ENCODE results near the gene FLRT2. TPM values are rescaled to one million over a fixed set of nuclear protein-coding genes. Genes with fewer than 3 reads are reported as not detected.

FLRT2 gene
- total RNA-seq, 4 donors from 2014 or later = 2.5 to 13.0 (median 7.9) TPM

- WGBS = 94% methylated on average over 2 of the region's 2 CpGs
- Histone ChIP-seq H3K36me3 (no peaks in the 10 kb centered on the region), H3K4me3 (no peak overlapping the region), H3K9me3 (no peaks in the 10 kb centered on the region), H3K27me3 (no peaks in the 10 kb centered on the region), H3K4me1 (no peaks in the 10 kb centered on the region), H3K27ac (replicated peaks in 1 of 4) (no peak overlapping the region)
- intact Hi-C loops (cut with DNase I) = no loop called here
- TF ChIP-seq EP300 (IDR thresholded peaks at IDR 0.05) = no peak
- TF ChIP-seq CTCF (IDR thresholded peaks at IDR 0.05) = no peak
- no peak for TF ChIP-seq POLR2A (IDR thresholded peaks at IDR 0.05; ENCODE audit: low read depth)
- TF ChIP-seq POLR2AphosphoS5 (IDR thresholded peaks at IDR 0.05) = no peak
- no peak for DNase-seq (ENCODE audit: extremely low spot score)
Measured at GRCh38 chr14:85514487-85514886, 15.5 kb upstream of the FLRT2 start.

- H3K4me1 ChIP-seq = no peaks in the 10 kb centered on the region
- H3K36me3 ChIP-seq = no peaks in the 10 kb centered on the region
- H3K27me3 ChIP-seq = no peaks in the 10 kb centered on the region
- TF ChIP-seq CTCF (IDR thresholded peaks at IDR 0.05) (no peak), EP300 (IDR thresholded peaks at IDR 0.05) (no peak), POLR2AphosphoS5 (IDR thresholded peaks at IDR 0.05) (no peak), POLR2A (IDR thresholded peaks at IDR 0.05; ENCODE audit: low read depth) (no peak)
- H3K9me3 ChIP-seq = no peaks in the 10 kb centered on the region
- intact Hi-C loops (cut with DNase I) = no loop called here
- 53% methylated on average over 5 of the region's 5 CpGs for WGBS
- no peak overlapping the region for H3K4me3 ChIP-seq
- H3K27ac ChIP-seq (replicated peaks in 1 of 4) = no peak overlapping the region
- no peak for DNase-seq (ENCODE audit: extremely low spot score)
Measured at GRCh38 chr14:85516239-85517113, 13.5 kb upstream of the FLRT2 start.

DNA sequence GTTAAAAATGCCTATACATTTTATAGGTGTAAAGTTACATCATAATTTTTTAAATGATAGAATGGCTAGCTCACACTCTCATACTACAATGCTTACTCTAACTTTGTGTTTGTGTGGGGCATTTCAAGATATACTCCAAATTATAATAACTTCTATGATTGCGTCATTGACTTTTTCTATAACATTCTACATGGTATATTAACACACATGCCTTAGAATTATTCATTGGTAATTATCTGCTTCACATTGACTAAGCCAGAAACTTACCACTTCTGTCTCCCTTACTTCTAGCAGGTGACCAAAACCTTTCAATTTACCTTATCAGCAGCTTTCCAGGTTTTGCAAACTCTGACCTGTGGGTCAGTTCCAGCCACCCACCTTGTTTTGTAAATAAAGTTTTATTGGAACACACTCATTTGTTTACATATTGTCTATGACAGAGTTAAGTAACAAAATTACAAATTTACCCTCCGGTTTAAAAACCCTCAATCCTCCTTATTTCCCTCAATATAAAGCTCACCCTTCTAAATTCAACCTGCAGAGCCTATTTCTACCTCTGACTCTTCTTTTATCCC is 12.7 kb upstream of the FLRT2 start:
- H3K4me3 ChIP-seq = no peak overlapping the region
- H3K27me3 ChIP-seq = no peaks in the 10 kb centered on the region
- H3K36me3 ChIP-seq = no peaks in the 10 kb centered on the region
- H3K9me3 ChIP-seq = no peaks in the 10 kb centered on the region
- WGBS = 95% methylated on average over 2 of the region's 2 CpGs
- intact Hi-C loops (cut with DNase I) = no loop called here
- DNase-seq (ENCODE audit: extremely low spot score) = no peak
- H3K27ac ChIP-seq (replicated peaks in 1 of 4) = no peak overlapping the region
- TF ChIP-seq POLR2A (IDR thresholded peaks at IDR 0.05; ENCODE audit: low read depth) = no peak
- TF ChIP-seq CTCF (IDR thresholded peaks at IDR 0.05) = no peak
- no peak for TF ChIP-seq POLR2AphosphoS5 (IDR thresholded peaks at IDR 0.05)
- TF ChIP-seq EP300 (IDR thresholded peaks at IDR 0.05) = no peak
- no peaks in the 10 kb centered on the region for H3K4me1 ChIP-seq

DNA sequence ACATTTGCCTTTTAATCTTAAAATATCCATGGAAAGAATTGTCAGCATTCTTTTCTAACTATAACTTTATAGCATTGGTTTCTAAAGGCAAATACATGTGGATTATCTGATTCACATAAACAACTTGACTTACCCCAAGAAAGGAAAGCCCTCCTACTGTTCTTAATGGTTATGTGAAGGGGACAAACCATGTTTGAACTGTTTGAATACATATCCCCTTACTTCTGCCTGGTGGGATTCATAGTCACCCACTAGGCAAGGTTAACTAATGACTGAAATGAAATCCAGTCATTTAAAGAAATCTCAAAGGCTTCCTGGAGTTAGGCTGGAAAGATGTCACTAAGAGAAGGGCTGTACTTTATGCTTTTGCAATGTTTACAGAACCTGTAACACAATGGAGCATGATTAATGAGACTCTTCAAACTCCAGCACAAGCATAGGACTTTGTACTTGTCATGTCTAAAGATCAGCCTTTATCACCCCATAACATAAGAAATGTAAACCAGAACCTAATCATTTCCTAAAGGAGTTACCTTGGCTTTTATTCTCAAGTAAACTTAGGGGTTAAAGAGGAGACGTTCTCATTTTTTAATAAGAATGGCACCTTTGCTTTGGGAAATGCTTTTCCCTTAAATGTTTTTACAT is 10.2 kb upstream of the FLRT2 start:
- H3K4me3 ChIP-seq = no peak overlapping the region
- DNase-seq (ENCODE audit: extremely low spot score) = no peak
- no peaks in the 10 kb centered on the region for H3K9me3 ChIP-seq
- intact Hi-C loops (cut with DNase I) = no loop called here
- 82% methylated on average over 1 of the region's 1 CpG for WGBS
- TF ChIP-seq POLR2A (IDR thresholded peaks at IDR 0.05; ENCODE audit: low read depth) = no peak
- TF ChIP-seq POLR2AphosphoS5 (IDR thresholded peaks at IDR 0.05) = no peak
- TF ChIP-seq EP300 (IDR thresholded peaks at IDR 0.05) = no peak
- TF ChIP-seq CTCF (IDR thresholded peaks at IDR 0.05) = no peak
- H3K4me1 ChIP-seq = no peaks in the 10 kb centered on the region
- no peak overlapping the region for H3K27ac ChIP-seq (replicated peaks in 1 of 4)
- no peaks in the 10 kb centered on the region for H3K36me3 ChIP-seq
- no peaks in the 10 kb centered on the region for H3K27me3 ChIP-seq
